A673 (cell line): ENCODE data around the gene PCBD1. TPM values are rescaled to one million over a fixed set of nuclear protein-coding genes. Genes with fewer than 3 reads are reported as not detected.

Source experiments
- BruUV-seq: library from RNA; stranded (reverse); fragments of 400-500 nt; replicated peaks from 2 replicates; lab custom pipeline; 2021; lab: Mats Ljungman, UMichigan
- CTCF ChIA-PET: fragments of 300-600 bp; sonication (Branson Sonifier 250); formaldehyde crosslinking; loops from one replicate; lab custom pipeline; 2022; ENCODE audit warnings: antibody characterized with exemption; lab: Charles Lee
- POLR2A ChIA-PET: fragments of 300-600 bp; sonication (Branson Sonifier 250); formaldehyde crosslinking; loops from one replicate; lab custom pipeline; 2022; ENCODE audit warnings: antibody characterized with exemption; ENCODE audit not compliant: low non-redundant PET; lab: Charles Lee
- DNase-seq: peaks from one replicate; pipeline ENCODE4 v3.0.0-alpha.2; 2015; ENCODE audit warnings: low spot score
- H3K27ac ChIP-seq: fragments of 200-600 bp; sonication (generic); 2 replicates; pipeline ENCODE4 v1.5.1; 2016; ENCODE audit warnings: mixed run types, low read depth, mild to moderate bottlenecking, mixed read lengths, antibody characterized with exemption, low read length; ENCODE audit not compliant: poor library complexity, severe bottlenecking
- H3K27me3 ChIP-seq: fragments of 200-600 bp; sonication (generic); replicated peaks from 2 replicates; pipeline ENCODE4 v1.6.1; 2017; ENCODE audit warnings: mixed run types, low read depth, mild to moderate bottlenecking, mixed read lengths, antibody characterized with exemption, low read length; ENCODE audit not compliant: insufficient read depth, poor library complexity
- H3K36me3 ChIP-seq: fragments of 200-600 bp; sonication (generic); 2 replicates; pipeline ENCODE4 v1.6.1; 2016; ENCODE audit warnings: mixed run types, mild to moderate bottlenecking, mixed read lengths, antibody characterized with exemption, low read length; ENCODE audit not compliant: insufficient read depth, poor library complexity, severe bottlenecking
- H3K4me1 ChIP-seq: fragments of 200-600 bp; sonication (generic); 2 replicates; pipeline ENCODE4 v1.6.1; 2017; ENCODE audit warnings: mixed run types, mild to moderate bottlenecking, mixed read lengths, antibody characterized with exemption, low read length; ENCODE audit not compliant: insufficient read depth, poor library complexity, severe bottlenecking
- H3K4me3 ChIP-seq: fragments of 200-600 bp; sonication (generic); 2 replicates; pipeline ENCODE4 v1.5.1; 2016; ENCODE audit warnings: low read depth, mixed run types, mild to moderate bottlenecking, mixed read lengths, low read length; ENCODE audit not compliant: poor library complexity, severe bottlenecking
- H3K9me3 ChIP-seq: fragments of 200-600 bp; sonication (generic); 2 replicates; pipeline ENCODE4 v1.6.1; 2016; ENCODE audit warnings: mixed run types, low read depth, mild to moderate bottlenecking, mixed read lengths, antibody characterized with exemption, low read length; ENCODE audit not compliant: poor library complexity, severe bottlenecking
- EZH2 ChIP-seq: fragments of 200-600 bp; sonication (generic); IDR thresholded peaks from 2 replicates; pipeline ENCODE4 v1.6.1; 2017; ENCODE audit warnings: borderline replicate concordance, low read depth, mild to moderate bottlenecking, mixed read lengths, antibody characterized with exemption, low read length; ENCODE audit not compliant: poor library complexity, severe bottlenecking
- intact Hi-C: fragments of 100-400 bp; cut with micrococcal nuclease; formaldehyde crosslinking; loops from one replicate; pipeline ENCODE4 v1.10.0; 2022; ENCODE audit not compliant: unreplicated experiment
- total RNA-seq: library from RNA; stranded (reverse); gene quantifications from 2 replicates; pipeline ENCODE4 v1.2.3, GENCODE V29; 2021
- TF ChIP-seq, protein P1 (sequence below): fragments of 300-800, 200-600 bp; sonication (generic); conservative IDR thresholded peaks from 2 replicates; pipeline ENCODE4 v1.5.1; 2017; ENCODE audit warnings: low read depth, mild to moderate bottlenecking, antibody characterized with exemption, low read length, moderate library complexity, mixed read lengths

PCBD1 gene
- total RNA-seq, 1 experiment from 2014 or later, result 41.2 TPM

DNA sequence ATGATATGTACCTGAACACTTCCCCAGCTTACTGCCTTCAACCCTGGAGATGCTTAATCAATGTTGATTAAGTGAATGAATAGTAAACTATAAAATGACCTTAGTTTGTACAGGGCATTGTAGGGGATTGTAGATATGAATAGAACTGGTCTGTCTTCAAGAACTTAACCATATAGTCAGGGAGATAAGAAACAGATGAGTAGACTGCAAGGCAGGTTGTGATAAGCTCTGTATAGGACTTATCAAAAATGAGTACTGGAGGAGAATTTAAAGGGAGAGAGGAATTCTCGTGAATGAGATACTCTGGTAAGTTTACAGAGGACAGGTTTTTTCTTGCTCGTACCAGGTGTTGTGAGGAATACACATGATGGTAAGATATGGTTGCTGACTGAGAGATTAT is 45.0 kb downstream of the PCBD1 start:
- no peaks in the 10 kb centered on the region for H3K36me3 ChIP-seq
- DNase-seq, result no peak
- TF ChIP-seq EZH2, result no peak
- TF ChIP-seq, protein P1, sequence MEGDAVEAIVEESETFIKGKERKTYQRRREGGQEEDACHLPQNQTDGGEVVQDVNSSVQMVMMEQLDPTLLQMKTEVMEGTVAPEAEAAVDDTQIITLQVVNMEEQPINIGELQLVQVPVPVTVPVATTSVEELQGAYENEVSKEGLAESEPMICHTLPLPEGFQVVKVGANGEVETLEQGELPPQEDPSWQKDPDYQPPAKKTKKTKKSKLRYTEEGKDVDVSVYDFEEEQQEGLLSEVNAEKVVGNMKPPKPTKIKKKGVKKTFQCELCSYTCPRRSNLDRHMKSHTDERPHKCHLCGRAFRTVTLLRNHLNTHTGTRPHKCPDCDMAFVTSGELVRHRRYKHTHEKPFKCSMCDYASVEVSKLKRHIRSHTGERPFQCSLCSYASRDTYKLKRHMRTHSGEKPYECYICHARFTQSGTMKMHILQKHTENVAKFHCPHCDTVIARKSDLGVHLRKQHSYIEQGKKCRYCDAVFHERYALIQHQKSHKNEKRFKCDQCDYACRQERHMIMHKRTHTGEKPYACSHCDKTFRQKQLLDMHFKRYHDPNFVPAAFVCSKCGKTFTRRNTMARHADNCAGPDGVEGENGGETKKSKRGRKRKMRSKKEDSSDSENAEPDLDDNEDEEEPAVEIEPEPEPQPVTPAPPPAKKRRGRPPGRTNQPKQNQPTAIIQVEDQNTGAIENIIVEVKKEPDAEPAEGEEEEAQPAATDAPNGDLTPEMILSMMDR, result no peak
- intact Hi-C loops, result no loop called here
- no peaks in the 10 kb centered on the region for H3K9me3 ChIP-seq
- ChIA-PET CTCF (no interaction called here), POLR2A (no interaction called here)
- no peak overlapping the region for H3K4me3 ChIP-seq
- no peaks in the 10 kb centered on the region for H3K4me1 ChIP-seq
- no peak overlapping the region for H3K27ac ChIP-seq
- H3K27me3 ChIP-seq, result no peaks in the 10 kb centered on the region
- no TSS peak for BruUV-seq

DNA sequence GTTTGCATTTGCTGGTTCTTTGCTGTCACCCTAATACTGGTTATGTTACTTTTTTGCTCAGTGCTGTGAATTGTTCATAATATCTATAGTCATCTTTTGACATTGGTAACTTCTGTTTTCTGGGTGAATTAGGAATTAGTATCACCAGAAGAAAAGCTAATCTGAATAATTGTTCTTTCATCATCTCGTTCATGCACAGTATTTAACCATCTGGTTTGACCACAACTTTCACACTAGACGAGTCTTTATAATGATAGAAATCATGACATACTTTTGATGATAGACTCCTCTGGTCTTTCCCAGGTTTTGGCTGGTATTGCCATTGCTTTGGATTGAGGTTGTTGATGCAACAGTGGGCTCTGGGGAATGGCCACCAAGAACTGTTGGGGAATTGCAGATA is 47.5 kb downstream of the PCBD1 start:
- no peak overlapping the region for H3K4me3 ChIP-seq
- BruUV-seq, result no TSS peak
- no peak for DNase-seq
- intact Hi-C loops, result no loop called here
- TF ChIP-seq, protein P1, result no peak
- TF ChIP-seq EZH2, result no peak
- H3K36me3 ChIP-seq, result no peaks in the 10 kb centered on the region
- H3K27me3 ChIP-seq, result no peaks in the 10 kb centered on the region
- ChIA-PET CTCF (no interaction called here), POLR2A (no interaction called here)
- no peaks in the 10 kb centered on the region for H3K4me1 ChIP-seq
- H3K27ac ChIP-seq, result no peak overlapping the region
- no peaks in the 10 kb centered on the region for H3K9me3 ChIP-seq

DNA sequence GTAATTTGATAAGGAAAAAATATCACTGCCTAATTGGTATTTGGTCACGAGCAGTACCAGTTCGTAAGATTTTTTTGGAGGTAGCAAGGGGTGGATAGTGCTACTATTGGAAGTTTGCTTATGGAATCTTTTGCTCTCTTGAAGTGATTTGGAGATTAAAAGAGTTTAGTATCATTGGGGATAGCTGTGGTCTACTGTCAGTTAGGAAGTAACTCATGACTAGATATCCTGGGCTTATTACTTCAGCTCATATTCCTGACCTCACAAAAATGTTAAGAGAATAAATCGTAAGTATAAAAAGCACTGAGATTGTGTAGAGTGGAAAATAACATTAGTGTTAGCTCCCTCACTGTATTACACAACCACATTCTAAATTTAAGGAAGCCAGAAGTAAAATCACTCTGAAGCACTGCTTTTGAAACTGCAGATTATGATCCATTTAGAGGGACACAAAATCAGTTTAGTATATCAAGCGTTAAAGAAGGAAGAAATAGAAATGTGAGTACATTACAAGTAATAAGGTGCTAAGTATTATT is 50.0 kb downstream of the PCBD1 start:
- Histone ChIP-seq H3K27me3 (no peaks in the 10 kb centered on the region), H3K4me1 (no peaks in the 10 kb centered on the region), H3K36me3 (no peaks in the 10 kb centered on the region), H3K4me3 (no peak overlapping the region), H3K9me3 (no peaks in the 10 kb centered on the region), H3K27ac (no peak overlapping the region)
- CTCF ChIA-PET, result no interaction called here
- no TSS peak for BruUV-seq
- TF ChIP-seq, protein P1, result no peak
- no peak for TF ChIP-seq EZH2
- POLR2A ChIA-PET, result no interaction called here
- DNase-seq, result no peak
- intact Hi-C loops, result no loop called here
